ENCODE data around the gene ZNF236.

DNA sequence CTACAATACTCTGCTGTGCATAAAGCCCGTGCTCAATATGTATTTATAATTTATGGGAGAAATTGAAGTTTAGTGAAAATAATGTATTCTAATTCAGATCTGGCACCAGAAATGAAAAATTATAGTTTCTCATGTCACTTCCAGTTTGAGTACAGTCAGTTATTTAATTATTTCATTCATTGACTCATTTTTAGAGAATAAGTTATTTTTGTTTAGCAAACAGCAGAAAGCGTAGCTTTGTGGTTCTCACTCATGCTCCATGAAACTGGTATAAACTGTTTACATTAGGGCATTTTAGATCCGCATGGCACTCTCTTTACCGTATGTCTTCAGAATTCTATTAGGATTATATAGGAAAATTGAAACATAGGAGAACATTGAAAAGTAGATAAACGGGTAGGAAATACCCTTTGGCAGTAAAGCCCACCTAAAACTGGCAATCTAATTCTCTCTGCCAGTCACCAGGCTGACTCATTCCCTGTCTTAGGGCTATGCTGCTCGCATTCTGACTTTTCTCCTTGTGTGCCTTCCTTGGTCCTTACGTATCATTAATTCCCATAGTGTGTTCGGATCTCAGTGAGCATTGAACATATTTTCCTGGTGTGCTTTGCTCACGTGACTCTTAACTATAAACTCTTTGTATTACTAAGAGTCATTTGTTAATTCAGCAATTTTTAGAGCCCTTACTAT lies 106.0 kb downstream of the ZNF236 start:
- TF ChIP-seq, protein P1, sequence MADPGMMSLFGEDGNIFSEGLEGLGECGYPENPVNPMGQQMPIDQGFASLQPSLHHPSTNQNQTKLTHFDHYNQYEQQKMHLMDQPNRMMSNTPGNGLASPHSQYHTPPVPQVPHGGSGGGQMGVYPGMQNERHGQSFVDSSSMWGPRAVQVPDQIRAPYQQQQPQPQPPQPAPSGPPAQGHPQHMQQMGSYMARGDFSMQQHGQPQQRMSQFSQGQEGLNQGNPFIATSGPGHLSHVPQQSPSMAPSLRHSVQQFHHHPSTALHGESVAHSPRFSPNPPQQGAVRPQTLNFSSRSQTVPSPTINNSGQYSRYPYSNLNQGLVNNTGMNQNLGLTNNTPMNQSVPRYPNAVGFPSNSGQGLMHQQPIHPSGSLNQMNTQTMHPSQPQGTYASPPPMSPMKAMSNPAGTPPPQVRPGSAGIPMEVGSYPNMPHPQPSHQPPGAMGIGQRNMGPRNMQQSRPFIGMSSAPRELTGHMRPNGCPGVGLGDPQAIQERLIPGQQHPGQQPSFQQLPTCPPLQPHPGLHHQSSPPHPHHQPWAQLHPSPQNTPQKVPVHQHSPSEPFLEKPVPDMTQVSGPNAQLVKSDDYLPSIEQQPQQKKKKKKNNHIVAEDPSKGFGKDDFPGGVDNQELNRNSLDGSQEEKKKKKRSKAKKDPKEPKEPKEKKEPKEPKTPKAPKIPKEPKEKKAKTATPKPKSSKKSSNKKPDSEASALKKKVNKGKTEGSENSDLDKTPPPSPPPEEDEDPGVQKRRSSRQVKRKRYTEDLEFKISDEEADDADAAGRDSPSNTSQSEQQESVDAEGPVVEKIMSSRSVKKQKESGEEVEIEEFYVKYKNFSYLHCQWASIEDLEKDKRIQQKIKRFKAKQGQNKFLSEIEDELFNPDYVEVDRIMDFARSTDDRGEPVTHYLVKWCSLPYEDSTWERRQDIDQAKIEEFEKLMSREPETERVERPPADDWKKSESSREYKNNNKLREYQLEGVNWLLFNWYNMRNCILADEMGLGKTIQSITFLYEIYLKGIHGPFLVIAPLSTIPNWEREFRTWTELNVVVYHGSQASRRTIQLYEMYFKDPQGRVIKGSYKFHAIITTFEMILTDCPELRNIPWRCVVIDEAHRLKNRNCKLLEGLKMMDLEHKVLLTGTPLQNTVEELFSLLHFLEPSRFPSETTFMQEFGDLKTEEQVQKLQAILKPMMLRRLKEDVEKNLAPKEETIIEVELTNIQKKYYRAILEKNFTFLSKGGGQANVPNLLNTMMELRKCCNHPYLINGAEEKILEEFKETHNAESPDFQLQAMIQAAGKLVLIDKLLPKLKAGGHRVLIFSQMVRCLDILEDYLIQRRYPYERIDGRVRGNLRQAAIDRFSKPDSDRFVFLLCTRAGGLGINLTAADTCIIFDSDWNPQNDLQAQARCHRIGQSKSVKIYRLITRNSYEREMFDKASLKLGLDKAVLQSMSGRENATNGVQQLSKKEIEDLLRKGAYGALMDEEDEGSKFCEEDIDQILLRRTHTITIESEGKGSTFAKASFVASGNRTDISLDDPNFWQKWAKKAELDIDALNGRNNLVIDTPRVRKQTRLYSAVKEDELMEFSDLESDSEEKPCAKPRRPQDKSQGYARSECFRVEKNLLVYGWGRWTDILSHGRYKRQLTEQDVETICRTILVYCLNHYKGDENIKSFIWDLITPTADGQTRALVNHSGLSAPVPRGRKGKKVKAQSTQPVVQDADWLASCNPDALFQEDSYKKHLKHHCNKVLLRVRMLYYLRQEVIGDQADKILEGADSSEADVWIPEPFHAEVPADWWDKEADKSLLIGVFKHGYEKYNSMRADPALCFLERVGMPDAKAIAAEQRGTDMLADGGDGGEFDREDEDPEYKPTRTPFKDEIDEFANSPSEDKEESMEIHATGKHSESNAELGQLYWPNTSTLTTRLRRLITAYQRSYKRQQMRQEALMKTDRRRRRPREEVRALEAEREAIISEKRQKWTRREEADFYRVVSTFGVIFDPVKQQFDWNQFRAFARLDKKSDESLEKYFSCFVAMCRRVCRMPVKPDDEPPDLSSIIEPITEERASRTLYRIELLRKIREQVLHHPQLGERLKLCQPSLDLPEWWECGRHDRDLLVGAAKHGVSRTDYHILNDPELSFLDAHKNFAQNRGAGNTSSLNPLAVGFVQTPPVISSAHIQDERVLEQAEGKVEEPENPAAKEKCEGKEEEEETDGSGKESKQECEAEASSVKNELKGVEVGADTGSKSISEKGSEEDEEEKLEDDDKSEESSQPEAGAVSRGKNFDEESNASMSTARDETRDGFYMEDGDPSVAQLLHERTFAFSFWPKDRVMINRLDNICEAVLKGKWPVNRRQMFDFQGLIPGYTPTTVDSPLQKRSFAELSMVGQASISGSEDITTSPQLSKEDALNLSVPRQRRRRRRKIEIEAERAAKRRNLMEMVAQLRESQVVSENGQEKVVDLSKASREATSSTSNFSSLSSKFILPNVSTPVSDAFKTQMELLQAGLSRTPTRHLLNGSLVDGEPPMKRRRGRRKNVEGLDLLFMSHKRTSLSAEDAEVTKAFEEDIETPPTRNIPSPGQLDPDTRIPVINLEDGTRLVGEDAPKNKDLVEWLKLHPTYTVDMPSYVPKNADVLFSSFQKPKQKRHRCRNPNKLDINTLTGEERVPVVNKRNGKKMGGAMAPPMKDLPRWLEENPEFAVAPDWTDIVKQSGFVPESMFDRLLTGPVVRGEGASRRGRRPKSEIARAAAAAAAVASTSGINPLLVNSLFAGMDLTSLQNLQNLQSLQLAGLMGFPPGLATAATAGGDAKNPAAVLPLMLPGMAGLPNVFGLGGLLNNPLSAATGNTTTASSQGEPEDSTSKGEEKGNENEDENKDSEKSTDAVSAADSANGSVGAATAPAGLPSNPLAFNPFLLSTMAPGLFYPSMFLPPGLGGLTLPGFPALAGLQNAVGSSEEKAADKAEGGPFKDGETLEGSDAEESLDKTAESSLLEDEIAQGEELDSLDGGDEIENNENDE (IDR thresholded peaks at IDR 0.05; ENCODE audit: insufficient replicate concordance, low read length), result no peak
- TF ChIP-seq EZH2 (IDR thresholded peaks at IDR 0.05; ENCODE audit: low read depth, low read length, severe bottlenecking) (no peak), CHD1 (IDR thresholded peaks at IDR 0.05; ENCODE audit: low read depth, low read length) (no peak), RAD21 (IDR thresholded peaks at IDR 0.05 in 1 of 2, conservative IDR thresholded peaks at IDR 0.05 in 1 of 2; ENCODE audit: low read depth in 2 of 2, low read length in 2 of 2) (no peak)
- TF ChIP-seq, protein P2, sequence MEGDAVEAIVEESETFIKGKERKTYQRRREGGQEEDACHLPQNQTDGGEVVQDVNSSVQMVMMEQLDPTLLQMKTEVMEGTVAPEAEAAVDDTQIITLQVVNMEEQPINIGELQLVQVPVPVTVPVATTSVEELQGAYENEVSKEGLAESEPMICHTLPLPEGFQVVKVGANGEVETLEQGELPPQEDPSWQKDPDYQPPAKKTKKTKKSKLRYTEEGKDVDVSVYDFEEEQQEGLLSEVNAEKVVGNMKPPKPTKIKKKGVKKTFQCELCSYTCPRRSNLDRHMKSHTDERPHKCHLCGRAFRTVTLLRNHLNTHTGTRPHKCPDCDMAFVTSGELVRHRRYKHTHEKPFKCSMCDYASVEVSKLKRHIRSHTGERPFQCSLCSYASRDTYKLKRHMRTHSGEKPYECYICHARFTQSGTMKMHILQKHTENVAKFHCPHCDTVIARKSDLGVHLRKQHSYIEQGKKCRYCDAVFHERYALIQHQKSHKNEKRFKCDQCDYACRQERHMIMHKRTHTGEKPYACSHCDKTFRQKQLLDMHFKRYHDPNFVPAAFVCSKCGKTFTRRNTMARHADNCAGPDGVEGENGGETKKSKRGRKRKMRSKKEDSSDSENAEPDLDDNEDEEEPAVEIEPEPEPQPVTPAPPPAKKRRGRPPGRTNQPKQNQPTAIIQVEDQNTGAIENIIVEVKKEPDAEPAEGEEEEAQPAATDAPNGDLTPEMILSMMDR (IDR thresholded peaks at IDR 0.05; ENCODE audit: control extremely low read depth in 1 of 3, insufficient read depth in 1 of 3, low read depth in 1 of 3, low read length in 3 of 3), result no peak
- TF ChIP-seq, protein P3, sequence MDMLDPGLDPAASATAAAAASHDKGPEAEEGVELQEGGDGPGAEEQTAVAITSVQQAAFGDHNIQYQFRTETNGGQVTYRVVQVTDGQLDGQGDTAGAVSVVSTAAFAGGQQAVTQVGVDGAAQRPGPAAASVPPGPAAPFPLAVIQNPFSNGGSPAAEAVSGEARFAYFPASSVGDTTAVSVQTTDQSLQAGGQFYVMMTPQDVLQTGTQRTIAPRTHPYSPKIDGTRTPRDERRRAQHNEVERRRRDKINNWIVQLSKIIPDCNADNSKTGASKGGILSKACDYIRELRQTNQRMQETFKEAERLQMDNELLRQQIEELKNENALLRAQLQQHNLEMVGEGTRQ (IDR thresholded peaks at IDR 0.05; ENCODE audit: low read length), result no peak

All from H1 (cell line).